ENCODE results near the gene SSRP1. TPM values are rescaled to one million over a fixed set of nuclear protein-coding genes. Genes with fewer than 3 reads are reported as not detected.

SSRP1 gene
- total RNA-seq, 4 donors from 2014 or later = 41.3 to 78.7 (median 56.5) TPM

DNA sequence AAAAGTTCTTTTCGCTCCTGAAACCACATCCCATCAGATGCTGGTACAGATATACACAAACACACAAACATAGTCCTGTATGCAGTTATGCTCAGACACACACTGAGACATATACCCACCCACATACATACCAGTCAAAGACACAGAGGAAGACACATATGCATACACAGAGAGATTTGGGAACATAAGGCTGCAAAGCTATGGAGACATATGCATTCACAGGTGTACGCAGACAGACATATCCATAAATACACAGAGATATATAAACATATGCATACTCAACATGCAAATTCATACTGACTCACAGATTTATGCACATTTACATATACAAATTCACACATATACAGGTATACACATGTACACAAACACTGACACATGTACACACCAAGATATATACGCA lies 39.3 kb upstream of the SSRP1 start:
- TF ChIP-seq, protein P1, sequence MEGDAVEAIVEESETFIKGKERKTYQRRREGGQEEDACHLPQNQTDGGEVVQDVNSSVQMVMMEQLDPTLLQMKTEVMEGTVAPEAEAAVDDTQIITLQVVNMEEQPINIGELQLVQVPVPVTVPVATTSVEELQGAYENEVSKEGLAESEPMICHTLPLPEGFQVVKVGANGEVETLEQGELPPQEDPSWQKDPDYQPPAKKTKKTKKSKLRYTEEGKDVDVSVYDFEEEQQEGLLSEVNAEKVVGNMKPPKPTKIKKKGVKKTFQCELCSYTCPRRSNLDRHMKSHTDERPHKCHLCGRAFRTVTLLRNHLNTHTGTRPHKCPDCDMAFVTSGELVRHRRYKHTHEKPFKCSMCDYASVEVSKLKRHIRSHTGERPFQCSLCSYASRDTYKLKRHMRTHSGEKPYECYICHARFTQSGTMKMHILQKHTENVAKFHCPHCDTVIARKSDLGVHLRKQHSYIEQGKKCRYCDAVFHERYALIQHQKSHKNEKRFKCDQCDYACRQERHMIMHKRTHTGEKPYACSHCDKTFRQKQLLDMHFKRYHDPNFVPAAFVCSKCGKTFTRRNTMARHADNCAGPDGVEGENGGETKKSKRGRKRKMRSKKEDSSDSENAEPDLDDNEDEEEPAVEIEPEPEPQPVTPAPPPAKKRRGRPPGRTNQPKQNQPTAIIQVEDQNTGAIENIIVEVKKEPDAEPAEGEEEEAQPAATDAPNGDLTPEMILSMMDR (IDR thresholded peaks at IDR 0.05; ENCODE audit: low read depth) = no peak

GRCh38 chr11:57373146-57373545 lies 37.5 kb upstream of the SSRP1 start:
- TF ChIP-seq, protein P1 (IDR thresholded peaks at IDR 0.05; ENCODE audit: low read depth) = no peak

DNA sequence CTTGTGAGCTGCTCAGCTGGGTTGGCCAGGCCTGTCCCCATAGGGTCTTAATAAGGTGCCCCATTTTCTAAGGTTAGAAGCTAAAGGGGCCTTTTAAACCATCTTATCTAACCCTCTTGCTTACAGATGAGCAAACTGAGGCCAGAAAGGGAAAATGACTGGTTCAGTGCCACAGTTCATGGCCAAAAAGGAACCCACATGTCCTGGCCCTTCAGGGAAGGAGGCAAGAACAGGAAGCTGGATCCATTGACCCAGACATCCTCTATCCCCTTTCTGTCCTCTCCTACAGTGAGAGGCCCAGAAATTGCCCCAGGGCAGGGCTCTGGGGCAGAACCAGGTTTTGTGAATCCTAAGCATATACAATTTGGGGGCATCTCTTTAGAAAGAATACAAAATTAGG lies 35.2 kb upstream of the SSRP1 start:
- TF ChIP-seq, protein P1 (IDR thresholded peaks at IDR 0.05; ENCODE audit: low read depth) = no peak

DNA sequence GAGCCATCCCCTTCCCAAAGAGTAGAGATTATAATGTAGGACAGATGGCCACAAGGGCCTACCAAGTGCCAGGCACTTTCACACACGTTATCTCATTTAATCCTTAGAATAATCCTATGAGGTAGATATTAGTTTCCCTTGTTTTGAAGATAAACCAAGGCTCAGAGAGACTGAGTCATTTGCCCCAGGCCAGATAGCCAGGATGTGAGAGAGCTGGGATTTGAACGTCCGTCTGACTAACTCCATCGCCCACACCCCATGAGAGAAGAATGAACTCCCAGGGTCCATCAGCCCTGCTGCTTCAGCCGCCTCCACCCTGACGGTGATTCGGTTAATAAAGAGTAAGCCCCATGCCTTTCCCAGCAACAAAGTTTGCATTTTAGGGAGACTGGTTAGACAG lies 34.6 kb upstream of the SSRP1 start:
- TF ChIP-seq, protein P1 (IDR thresholded peaks at IDR 0.05; ENCODE audit: low read depth) = no peak

DNA sequence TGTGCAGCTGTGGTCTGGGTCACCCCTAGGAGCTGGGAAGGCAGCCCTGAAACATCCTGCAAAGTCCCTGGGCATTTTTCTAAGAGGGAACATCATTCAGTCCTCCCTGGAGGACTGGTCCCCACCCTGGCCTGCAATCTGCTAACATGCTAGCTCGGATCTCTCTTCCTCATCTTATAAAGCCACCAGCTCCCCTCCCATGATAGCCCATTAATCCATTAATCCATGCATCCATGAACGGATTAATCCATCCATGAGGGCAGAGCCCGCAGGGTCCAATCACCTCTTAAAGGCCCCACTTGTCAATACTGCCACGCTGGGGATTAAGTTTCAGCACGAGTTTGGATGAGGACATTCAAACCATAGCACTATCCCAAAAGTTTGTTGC lies 33.1 kb upstream of the SSRP1 start:
- TF ChIP-seq, protein P1 (IDR thresholded peaks at IDR 0.05; ENCODE audit: low read depth) = no peak

- TF ChIP-seq, protein P1 (IDR thresholded peaks at IDR 0.05; ENCODE audit: low read depth) = no peak
Observed at GRCh38 chr11:57368106-57368844, 32.6 kb upstream of the SSRP1 start.

DNA sequence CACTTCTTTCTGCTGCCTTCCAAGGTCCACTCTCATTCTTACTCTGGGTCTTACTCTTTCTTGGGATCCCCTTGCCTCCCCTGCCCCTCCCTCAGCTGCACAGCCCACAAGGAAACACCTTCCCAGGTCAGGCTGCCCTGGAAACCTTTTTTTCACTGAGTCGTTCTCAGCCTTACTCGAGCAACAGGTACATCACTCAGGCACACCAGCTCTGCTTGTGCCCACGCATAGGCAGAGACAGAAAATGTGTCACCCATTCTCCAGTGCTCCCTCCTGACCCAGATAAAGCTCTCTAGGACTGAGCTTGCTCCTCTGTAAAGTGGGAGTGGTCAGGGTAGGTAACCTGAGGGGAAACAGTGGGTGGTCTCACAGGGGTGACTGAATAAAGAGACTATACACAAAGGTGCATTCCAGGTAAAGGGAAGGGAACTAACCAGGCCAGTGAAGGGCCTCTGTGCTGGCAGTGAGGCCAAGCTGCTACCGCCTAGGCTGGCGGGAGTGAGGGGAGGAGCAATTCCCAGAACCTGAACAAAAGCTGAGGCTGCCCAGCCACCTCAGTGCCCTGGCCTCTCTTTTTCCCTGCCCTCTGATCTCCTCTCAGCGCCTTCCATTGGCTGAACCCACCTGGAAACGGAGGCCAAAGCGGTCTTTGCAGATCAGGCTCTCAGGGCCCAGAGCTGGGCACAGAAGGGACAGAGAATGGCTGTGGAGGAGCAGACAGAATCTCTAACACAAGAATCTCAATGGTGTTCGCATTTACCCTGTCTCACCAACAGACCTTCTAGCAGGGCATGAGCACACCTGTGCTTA lies 29.4 kb upstream of the SSRP1 start:
- TF ChIP-seq, protein P1 (IDR thresholded peaks at IDR 0.05; ENCODE audit: low read depth) = no peak
